ENCODE results near the gene FAM184B. TPM values are rescaled to one million over a fixed set of nuclear protein-coding genes. Genes with fewer than 3 reads are reported as not detected.

FAM184B gene
- total RNA-seq, 1 experiment from 2014 or later, result 0.09 TPM

GRCh38 chr4:17816142-17816541, 34.7 kb upstream of the FAM184B start:
- no peak for DNase-seq
- H3K9me3 Mint-ChIP-seq, result no peaks in the 10 kb centered on the region
- Histone ChIP-seq H3K18ac (ENCODE audit: insufficient read length, low read depth, low read length) (no peak overlapping the region), H3K9me3 (ENCODE audit: control insufficient read depth, low read depth, low read length) (no peaks in the 10 kb centered on the region), H2BK5ac (ENCODE audit: insufficient read length, low read length) (no peak overlapping the region), H3K79me1 (ENCODE audit: insufficient read depth, low read depth, low read length, poor library complexity, severe bottlenecking) (peaks cover 5% of the 10 kb centered on the region), H3K9ac (ENCODE audit: extremely low read depth, insufficient read length, low read length) (no peak overlapping the region), H3K4me1 (ENCODE audit: insufficient read depth, low read length) (no peaks in the 10 kb centered on the region), H2AFZ (ENCODE audit: low read length) (no peak overlapping the region), H3K27ac (ENCODE audit: insufficient read length, low read depth, low read length) (no peak overlapping the region), H2BK12ac (ENCODE audit: insufficient read length, low read depth, low read length) (no peak overlapping the region), H3K79me2 (ENCODE audit: insufficient read depth, low read length) (peaks cover 12% of the 10 kb centered on the region; the same call in 1 of the 2 replicates), H4K20me1 (ENCODE audit: control insufficient read depth, insufficient read depth, insufficient read length) (no peaks in the 10 kb centered on the region), H3K23ac (ENCODE audit: insufficient read length, low read depth, low read length) (no peak overlapping the region), H3K23me2 (ENCODE audit: insufficient read length, low read depth, low read length, poor library complexity, severe bottlenecking) (no peaks in the 10 kb centered on the region), H3K56ac (ENCODE audit: insufficient read length, low read depth, low read length) (no peak overlapping the region), H2BK120ac (ENCODE audit: low read depth, low read length, poor library complexity, severe bottlenecking) (no peak overlapping the region), H3K4me2 (ENCODE audit: insufficient read depth, insufficient read length, low read length) (no peak overlapping the region), H2BK15ac (ENCODE audit: low read depth, low read length) (no peak overlapping the region), H4K91ac (ENCODE audit: insufficient read length, low read depth, low read length) (no peak overlapping the region), H3K27me3 (ENCODE audit: insufficient read depth, low read length) (no peaks in the 10 kb centered on the region), H3K4ac (ENCODE audit: low read depth, low read length) (no peak overlapping the region), H2AK5ac (ENCODE audit: insufficient read length, low read length) (no peak overlapping the region), H4K5ac (ENCODE audit: insufficient read length, low read depth, low read length) (no peak overlapping the region), H3T11ph (ENCODE audit: low read length) (no peak overlapping the region), H4K8ac (replicated peaks; ENCODE audit: insufficient read length, low read depth, low read length) (no peak overlapping the region), H2BK20ac (ENCODE audit: low read depth, low read length, poor library complexity, severe bottlenecking) (no peak overlapping the region), H3K14ac (ENCODE audit: insufficient read depth, low read length) (no peak overlapping the region)
- TF ChIP-seq CTCF (conservative IDR thresholded peaks at IDR 0.05), result no peak
- H3K27ac Mint-ChIP-seq, result peak overlapping the region in 1 of 3 experiments; percentile 3; a peak in 2 of 7 replicates
- H3K4me1 Mint-ChIP-seq, result peaks cover 12 to 15% of the 10 kb centered on the region in 2 experiments
- peaks cover 41 to 76% (median 57%) of the 10 kb centered on the region in 3 experiments; a peak in 6 of 7 replicates for H3K36me3 Mint-ChIP-seq (ENCODE audit: insufficient read depth in 1 of 3, low read depth in 3 of 3)
- H3K27me3 Mint-ChIP-seq (ENCODE audit: low read depth), result no peaks in the 10 kb centered on the region
- WGBS (ENCODE audit: extremely low coverage, insufficient read length, low lambda C conversion rate), result no CpG with 5 or more reads among the region's 12 CpGs
- H3K4me3 Mint-ChIP-seq, result no peak overlapping the region
